Activated T-helper 17 cell treated with anti-CD3 and anti-CD28 coated beads, Interleukin-2, amount 50 U/mL, for 72 hours (primary cell): ENCODE data around the gene GDE1. TPM values are rescaled to one million over a fixed set of nuclear protein-coding genes. Genes with fewer than 3 reads are reported as not detected.

Source experiments
- ATAC-seq: fragments of 150-1000 bp; cut with Tn5 transposase; replicated peaks from 2 replicates; pipeline ENCODE4 v1.10.0; 2021; ENCODE audit warnings: mild to moderate bottlenecking, moderate library complexity
- H3K27ac Mint-ChIP-seq: one replicate; pipeline ENCODE4 v1.8.0; 2022; ENCODE audit warnings: mixed read lengths
- H3K27me3 Mint-ChIP-seq: one replicate; pipeline ENCODE4 v1.8.0; 2022; ENCODE audit warnings: mixed read lengths
- H3K36me3 Mint-ChIP-seq: one replicate; pipeline ENCODE4 v1.8.0; 2022; ENCODE audit warnings: low read depth, mild to moderate bottlenecking, mixed read lengths
- H3K4me1 Mint-ChIP-seq: one replicate; pipeline ENCODE4 v1.8.0; 2022; ENCODE audit warnings: mixed read lengths
- H3K4me3 Mint-ChIP-seq: one replicate; pipeline ENCODE4 v1.8.0; 2022; ENCODE audit warnings: mild to moderate bottlenecking, mixed read lengths
- H3K9me3 Mint-ChIP-seq: one replicate; pipeline ENCODE4 v1.8.0; 2022; ENCODE audit warnings: mixed read lengths
- total RNA-seq, 2 donors: library from RNA; stranded (reverse); gene quantifications; one replicate each; pipeline ENCODE4 v1.2.3, GENCODE V29; 2022

The GDE1 gene
- total RNA-seq, 2 donors from 2014 or later, result 24.2 to 36.9 TPM

DNA sequence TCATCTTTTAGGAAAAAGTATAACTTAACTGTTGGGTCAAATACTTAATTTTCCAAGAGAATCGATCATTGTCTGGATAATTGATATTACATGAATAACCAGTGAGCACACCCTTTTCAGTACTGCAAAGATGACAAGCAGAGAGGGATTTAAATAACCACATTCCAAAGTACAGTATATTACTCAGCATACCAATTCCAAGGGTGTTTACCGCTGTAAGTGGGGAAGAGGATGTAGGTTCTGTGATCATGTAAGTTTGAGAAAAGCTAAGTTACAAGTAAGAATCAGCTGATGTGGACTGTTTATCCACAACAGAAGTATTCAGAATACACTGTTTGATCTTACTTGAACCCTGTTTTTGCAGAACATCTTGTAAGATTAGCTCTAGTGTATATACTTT is 6.1 kb downstream of the GDE1 start:
- ATAC-seq, result no peak
- Mint-ChIP-seq H3K4me1 (peaks cover 10% of the 10 kb centered on the region), H3K27me3 (no peaks in the 10 kb centered on the region), H3K36me3 (peaks cover 60% of the 10 kb centered on the region), H3K9me3 (no peaks in the 10 kb centered on the region), H3K4me3 (no peak overlapping the region), H3K27ac (no peak overlapping the region)

DNA sequence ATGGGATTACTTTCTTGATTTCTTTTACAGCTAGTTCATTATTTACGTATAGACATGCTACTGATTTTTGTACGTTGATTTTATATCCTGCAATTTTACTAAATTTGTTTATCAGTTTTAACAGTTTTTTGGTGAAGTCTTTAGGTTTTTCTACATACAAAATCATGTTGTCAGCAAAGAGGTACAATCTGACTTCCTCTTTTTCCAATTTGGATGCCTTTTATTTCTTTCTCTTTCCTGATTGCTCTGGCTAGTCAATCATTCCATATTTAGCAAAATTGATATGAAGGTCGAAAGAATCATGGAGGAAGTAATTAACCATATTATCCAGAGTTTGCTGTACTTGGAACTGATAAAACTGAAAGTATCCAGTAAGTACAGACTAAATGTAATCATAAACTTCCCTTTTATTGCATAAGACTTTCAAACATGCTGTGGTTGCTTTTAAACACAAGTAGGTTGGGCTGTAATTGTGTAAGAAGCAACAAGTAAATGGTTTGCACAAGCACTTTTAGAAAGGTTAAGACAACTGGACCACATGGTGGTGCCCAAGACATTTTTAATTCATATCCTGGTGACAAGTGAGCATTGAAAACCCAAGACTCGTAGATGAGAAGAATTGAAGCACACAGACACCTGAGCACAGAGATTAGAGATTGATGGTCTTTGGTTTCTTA is 8.4 kb downstream of the GDE1 start:
- H3K27ac Mint-ChIP-seq, result no peak overlapping the region
- H3K4me1 Mint-ChIP-seq, result peaks cover 5% of the 10 kb centered on the region
- no peak overlapping the region for H3K4me3 Mint-ChIP-seq
- no peaks in the 10 kb centered on the region for H3K27me3 Mint-ChIP-seq
- ATAC-seq, result no peak
- H3K36me3 Mint-ChIP-seq, result peaks cover 77% of the 10 kb centered on the region
- no peaks in the 10 kb centered on the region for H3K9me3 Mint-ChIP-seq

DNA sequence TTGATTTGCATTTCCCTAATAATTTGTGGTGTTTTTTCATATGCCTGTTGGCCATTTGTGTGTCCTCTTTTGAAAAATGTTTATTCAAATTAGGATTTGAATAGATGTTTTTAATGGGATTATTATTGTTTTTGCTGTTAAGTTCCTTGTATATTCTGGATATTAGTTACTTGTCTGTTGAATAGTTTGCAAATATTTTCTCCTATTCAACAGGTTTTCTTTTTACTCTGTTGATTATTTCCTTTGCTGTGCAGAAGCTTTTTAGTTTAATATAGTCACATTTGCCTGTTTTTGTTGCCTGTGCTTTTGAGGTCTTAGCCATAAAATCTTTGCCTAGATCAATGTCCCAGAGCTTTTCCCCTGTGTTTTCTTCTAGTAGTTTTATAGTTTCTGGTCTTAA is 9.6 kb downstream of the GDE1 start:
- Mint-ChIP-seq H3K27ac (no peak overlapping the region), H3K27me3 (no peaks in the 10 kb centered on the region), H3K9me3 (no peaks in the 10 kb centered on the region), H3K4me1 (peaks cover 4% of the 10 kb centered on the region), H3K36me3 (peaks cover 87% of the 10 kb centered on the region), H3K4me3 (no peak overlapping the region)
- ATAC-seq, result no peak

DNA sequence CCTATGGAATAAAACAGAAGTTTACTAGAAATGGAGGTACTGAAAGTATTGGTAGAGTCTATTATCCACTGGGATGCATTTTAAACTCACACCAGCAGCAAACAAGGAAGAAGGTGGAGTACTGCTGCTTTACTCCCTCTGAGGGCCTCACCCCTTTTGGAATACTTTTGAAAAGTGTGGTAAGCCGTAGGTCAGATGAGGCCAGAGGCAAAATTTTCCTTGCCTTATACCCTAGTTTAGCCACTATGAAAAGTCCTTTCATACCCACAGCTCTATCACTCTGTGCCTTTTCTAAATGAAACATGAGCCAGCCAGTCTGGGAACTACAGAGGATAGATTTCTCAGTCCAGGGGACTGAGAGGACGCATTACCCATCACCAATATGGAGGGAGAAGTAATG is 14.0 kb downstream of the GDE1 start:
- Mint-ChIP-seq H3K27me3 (no peaks in the 10 kb centered on the region), H3K4me1 (no peaks in the 10 kb centered on the region), H3K27ac (no peak overlapping the region), H3K4me3 (no peak overlapping the region), H3K9me3 (no peaks in the 10 kb centered on the region), H3K36me3 (peaks cover 91% of the 10 kb centered on the region)
- no peak for ATAC-seq

DNA sequence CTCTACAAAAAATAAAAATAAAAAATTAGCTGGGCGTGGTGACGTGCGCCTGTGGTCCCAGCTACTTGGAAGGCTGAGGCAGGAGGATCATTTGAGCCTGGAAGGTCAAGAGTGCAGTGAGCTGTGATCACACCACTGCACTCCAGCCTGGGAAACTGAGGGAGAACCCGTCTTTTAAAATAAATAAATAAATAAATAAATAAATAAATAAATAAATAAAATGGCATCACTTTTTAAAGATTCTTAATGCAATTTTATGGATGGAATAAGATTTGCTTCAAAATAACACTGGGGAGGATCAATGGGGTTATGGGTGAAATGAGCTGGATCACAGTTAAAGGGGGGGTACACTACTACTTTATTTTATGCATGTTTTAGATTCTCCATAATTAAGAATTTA is 14.9 kb downstream of the GDE1 start:
- peaks cover 91% of the 10 kb centered on the region for H3K36me3 Mint-ChIP-seq
- no peaks in the 10 kb centered on the region for H3K27me3 Mint-ChIP-seq
- H3K9me3 Mint-ChIP-seq, result no peaks in the 10 kb centered on the region

DNA sequence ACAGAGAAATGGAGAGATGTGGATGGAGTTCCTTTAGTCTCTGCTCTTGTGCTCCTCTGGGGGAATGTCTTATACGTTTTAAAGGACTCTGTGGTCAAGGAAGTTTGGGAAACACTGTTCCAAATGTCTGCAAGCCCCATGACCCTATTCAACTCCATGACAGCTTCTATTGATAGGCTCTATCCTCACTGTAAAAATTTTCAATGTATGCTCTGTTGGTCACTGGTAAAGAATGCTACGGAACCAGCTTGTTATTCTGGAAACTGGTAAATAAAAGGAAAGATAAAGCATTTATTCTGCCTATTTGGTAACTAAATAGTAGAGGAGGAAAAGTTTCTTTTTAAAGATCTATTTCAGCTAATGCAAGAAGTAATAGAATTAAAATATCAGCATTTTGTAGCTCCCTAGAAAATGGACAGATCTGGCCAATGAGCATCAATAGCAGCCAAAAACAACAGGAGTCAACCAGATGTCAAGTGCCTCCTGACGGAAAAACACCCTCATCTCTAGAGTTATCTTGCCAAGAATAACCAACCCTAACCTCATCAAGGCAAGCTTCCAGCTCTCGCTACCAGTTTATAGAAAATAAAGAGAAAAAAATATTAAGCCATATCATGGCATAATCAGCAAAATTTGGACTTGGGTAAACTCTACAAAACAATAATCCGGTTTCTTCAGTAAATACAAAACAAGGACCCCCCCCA is 16.1 kb downstream of the GDE1 start:
- no peak overlapping the region for H3K4me3 Mint-ChIP-seq
- no peaks in the 10 kb centered on the region for H3K9me3 Mint-ChIP-seq
- H3K27me3 Mint-ChIP-seq, result no peaks in the 10 kb centered on the region
- no peaks in the 10 kb centered on the region for H3K4me1 Mint-ChIP-seq
- H3K27ac Mint-ChIP-seq, result peak overlapping the region; percentile 36
- H3K36me3 Mint-ChIP-seq, result peaks cover 95% of the 10 kb centered on the region
- no peak for ATAC-seq

More for the DNA sequence above, 14.9 kb downstream of the GDE1 start:
- no peak for ATAC-seq
- Mint-ChIP-seq H3K4me3 (no peak overlapping the region), H3K4me1 (no peaks in the 10 kb centered on the region), H3K27ac (no peak overlapping the region)

DNA sequence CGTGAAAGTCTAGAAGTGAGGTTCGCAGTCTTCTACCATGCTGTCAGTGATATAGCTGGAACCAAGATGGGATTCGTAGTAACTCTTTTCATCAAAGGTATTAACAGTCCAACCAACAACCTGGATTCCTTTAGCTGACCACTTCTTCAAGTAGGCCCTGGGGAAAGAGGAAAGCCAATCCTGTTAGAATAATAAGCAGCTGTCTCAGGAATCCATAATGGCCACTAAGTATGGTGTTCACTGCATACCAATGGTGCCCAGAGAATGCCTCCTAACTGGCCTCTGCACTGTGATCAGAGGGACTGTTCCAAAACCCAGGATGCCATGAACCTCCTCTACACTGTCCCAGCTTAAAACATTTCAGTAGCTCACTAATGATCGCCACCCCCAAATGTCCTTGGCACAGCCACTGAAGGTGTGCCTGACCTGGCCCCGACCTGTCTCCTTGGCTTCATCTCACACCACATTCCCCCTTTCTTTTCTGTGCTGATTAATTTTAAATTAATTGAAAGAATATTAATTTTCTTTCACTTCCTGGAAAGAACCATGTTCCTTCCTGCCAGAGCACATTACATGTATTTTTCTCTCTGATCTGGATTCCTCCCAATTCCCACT is 18.3 kb downstream of the GDE1 start:
- no peak overlapping the region for H3K27ac Mint-ChIP-seq
- H3K27me3 Mint-ChIP-seq, result no peaks in the 10 kb centered on the region
- ATAC-seq, result no peak
- H3K4me1 Mint-ChIP-seq, result no peaks in the 10 kb centered on the region
- H3K36me3 Mint-ChIP-seq, result peaks cover 97% of the 10 kb centered on the region
- no peaks in the 10 kb centered on the region for H3K9me3 Mint-ChIP-seq
- H3K4me3 Mint-ChIP-seq, result no peak overlapping the region

DNA sequence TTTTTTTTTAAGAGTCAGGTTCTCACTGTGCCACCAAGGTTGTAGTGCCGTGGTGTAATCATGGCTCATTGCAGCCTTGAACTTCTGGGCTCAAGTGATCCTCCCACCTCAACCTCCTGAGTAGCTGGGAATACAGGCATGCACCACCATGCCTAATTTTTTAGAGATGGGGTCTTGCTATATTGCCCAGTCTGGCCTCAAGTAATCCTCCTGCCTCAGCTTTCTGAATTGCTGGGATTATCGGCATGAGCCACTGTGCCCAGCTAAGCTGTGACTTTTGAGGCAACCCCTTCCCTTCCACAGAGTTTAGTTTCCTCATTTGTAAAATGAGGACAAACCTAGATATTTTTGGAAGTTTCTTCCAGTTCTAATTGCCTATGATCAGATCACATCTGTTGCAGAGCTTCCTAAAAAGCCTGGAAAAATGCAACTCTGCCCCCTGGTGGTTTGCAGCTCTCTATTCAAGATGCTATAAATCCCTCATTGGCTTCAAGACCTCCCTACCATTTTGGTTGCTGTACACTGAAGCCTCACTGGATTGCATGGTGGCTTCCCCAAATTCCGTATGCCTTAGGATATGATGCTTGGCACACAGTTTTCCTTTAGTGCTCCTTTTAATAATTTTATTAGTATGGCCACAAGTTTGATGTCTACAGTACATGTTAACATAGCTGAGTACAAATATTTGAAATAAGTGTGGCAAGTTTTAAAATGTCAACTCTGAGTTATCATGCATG is 19.3 kb downstream of the GDE1 start:
- peak; percentile 63 for ATAC-seq
- Mint-ChIP-seq H3K4me3 (no peak overlapping the region), H3K4me1 (no peaks in the 10 kb centered on the region), H3K9me3 (no peaks in the 10 kb centered on the region), H3K27me3 (no peaks in the 10 kb centered on the region), H3K36me3 (peaks cover 94% of the 10 kb centered on the region), H3K27ac (no peak overlapping the region)

DNA sequence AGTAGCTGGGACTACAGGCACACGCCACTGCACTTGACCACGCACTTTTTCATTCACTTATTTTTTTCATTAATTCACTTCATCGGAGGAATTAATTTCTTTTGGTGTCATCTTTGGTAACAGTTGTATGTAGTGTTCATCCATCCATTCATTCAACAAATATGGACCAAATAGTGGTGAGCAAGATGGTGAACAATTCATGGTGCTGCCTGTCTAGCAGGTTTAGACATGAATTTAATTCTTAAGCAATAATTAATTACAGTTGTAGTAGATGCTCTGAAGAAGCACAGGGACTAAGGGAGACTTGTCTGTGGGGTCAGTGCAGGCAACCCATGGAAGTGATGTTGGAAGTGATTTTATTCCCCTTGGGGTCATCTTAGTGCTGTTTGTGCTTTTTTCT is 22.4 kb downstream of the GDE1 start:
- H3K9me3 Mint-ChIP-seq, result no peaks in the 10 kb centered on the region
- no peaks in the 10 kb centered on the region for H3K27me3 Mint-ChIP-seq
- no peaks in the 10 kb centered on the region for H3K4me1 Mint-ChIP-seq
- peaks cover 72% of the 10 kb centered on the region for H3K36me3 Mint-ChIP-seq
- H3K27ac Mint-ChIP-seq, result no peak overlapping the region
- no peak for ATAC-seq
- H3K4me3 Mint-ChIP-seq, result no peak overlapping the region

DNA sequence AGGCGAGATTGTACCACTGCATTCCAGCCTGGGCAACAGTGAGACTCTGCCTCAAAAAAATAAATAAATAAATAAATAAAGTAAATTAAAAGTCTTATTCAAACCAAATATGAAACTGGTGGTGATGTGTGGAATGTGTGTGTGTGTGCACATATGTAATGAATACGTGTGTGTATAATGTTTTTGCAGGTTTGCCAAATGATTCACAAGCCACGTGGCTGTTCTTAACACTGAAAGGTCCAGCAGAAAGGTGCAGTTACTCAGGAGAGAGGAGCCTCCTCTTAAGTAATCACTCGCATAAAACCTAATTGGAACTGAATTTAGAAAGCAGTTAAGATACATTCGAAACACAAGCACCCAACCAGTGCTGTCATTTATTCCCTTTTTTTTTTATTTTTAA is 22.9 kb downstream of the GDE1 start:
- Mint-ChIP-seq H3K4me1 (peaks cover under 1% of the 10 kb centered on the region), H3K27me3 (no peaks in the 10 kb centered on the region), H3K9me3 (no peaks in the 10 kb centered on the region), H3K27ac (no peak overlapping the region), H3K36me3 (peaks cover 68% of the 10 kb centered on the region), H3K4me3 (no peak overlapping the region)
- ATAC-seq, result no peak

DNA sequence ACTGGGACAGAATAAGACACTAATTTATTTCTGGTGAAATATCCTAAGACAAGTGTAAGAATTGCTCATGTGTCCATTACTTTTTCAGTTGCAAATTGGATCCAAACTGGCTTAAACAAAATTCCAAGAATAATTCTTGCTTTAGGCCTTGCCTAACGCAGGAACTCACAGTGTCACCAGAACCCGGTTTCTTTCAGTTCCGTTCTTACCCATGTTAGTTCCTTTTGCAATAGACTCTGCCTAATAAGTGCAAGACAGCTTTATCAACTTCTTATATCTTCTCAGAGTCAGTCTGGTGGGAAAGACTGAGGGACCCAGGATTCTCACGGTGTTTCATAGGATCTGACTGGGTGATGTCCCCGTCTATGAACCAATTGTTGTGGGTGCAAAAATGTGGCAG is 24.7 kb downstream of the GDE1 start:
- H3K27me3 Mint-ChIP-seq, result no peaks in the 10 kb centered on the region
- H3K27ac Mint-ChIP-seq, result no peak overlapping the region
- no peaks in the 10 kb centered on the region for H3K9me3 Mint-ChIP-seq
- no peak overlapping the region for H3K4me3 Mint-ChIP-seq
- ATAC-seq, result no peak
- H3K36me3 Mint-ChIP-seq, result peaks cover 49% of the 10 kb centered on the region
- H3K4me1 Mint-ChIP-seq, result peaks cover 6% of the 10 kb centered on the region

DNA sequence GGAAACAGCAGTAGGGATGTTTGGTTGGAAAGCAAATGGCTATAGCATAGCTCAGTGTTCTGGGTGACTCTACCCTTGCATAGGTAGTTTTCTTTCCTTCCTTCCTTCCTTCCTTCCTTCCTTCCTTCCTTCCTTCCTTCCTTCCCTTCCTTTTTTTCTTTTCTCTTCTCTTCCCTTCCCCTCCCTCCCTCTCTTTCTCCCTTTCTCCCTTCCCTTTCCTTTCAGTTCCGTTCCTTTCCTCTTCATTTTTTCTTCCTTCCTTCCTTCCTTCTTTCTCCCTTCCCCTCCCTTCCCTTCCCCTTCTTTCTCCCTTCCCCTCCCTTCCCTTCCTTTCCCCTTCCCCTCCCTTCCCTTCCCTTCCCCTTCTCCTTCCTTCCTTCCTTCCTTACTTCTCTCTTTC is 31.3 kb downstream of the GDE1 start:
- no peaks in the 10 kb centered on the region for H3K9me3 Mint-ChIP-seq
- H3K4me1 Mint-ChIP-seq, result peaks cover 6% of the 10 kb centered on the region
- H3K27me3 Mint-ChIP-seq, result no peaks in the 10 kb centered on the region
- no peaks in the 10 kb centered on the region for H3K36me3 Mint-ChIP-seq
- no peak overlapping the region for H3K27ac Mint-ChIP-seq
- no peak overlapping the region for H3K4me3 Mint-ChIP-seq
- no peak for ATAC-seq

DNA sequence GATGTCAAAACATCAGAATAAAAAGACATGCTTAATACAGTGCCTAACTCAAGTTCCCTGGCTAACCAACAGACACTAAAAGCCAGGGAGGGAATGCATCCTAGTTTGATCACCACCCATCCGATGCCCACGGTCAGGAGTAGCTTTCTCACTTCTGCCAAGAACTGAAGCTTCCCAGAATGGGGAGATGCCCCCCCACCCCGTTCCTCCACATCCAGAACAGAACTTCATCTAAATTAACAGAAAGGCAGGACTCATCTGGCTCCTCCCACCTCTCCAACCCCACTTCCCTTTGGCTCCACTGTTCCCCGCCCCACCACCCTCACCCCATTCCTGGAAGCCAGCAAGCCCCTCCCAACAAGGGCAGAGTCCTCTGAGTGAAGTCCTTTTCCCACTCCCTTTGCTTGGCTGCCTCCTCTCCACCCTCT is 33.7 kb downstream of the GDE1 start:
- Mint-ChIP-seq H3K36me3 (no peaks in the 10 kb centered on the region), H3K4me3 (no peak overlapping the region), H3K27ac (no peak overlapping the region), H3K27me3 (no peaks in the 10 kb centered on the region), H3K4me1 (no peaks in the 10 kb centered on the region), H3K9me3 (no peaks in the 10 kb centered on the region)
- no peak for ATAC-seq

DNA sequence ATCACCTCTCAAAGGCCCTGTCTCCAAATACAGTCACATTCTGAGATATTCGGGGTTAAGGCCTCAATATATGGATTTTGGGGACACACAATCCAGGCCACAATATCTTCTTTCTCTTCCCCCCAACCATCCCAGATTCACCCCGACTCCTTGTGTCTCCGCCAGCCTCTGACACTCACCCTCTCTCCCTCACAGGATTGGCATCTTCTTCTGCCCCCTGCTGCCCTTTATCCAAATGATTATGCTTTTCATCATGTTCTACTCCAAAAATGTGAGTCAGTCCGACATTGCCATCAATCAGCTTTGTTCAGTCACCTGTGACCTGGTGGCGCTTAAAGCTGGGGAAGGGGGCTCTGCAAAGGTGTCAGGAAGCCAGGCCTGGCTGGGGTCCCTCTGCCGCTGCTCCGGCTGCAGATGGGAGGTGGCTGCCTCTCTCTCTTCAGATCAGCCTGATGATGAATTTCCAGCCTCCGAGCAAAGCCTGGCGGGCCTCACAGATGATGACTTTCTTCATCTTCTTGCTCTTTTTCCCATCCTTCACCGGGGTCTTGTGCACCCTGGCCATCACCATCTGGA is 35.1 kb downstream of the GDE1 start:
- Mint-ChIP-seq H3K4me1 (no peaks in the 10 kb centered on the region), H3K4me3 (no peak overlapping the region), H3K27me3 (no peaks in the 10 kb centered on the region), H3K36me3 (no peaks in the 10 kb centered on the region), H3K9me3 (no peaks in the 10 kb centered on the region), H3K27ac (no peak overlapping the region)
- no peak for ATAC-seq
